Thymus (tissue), 11 donors: ENCODE measurements around the gene APIP. TPM values are rescaled to one million over a fixed set of nuclear protein-coding genes. Genes with fewer than 3 reads are reported as not detected.

Experiments used
- DNase-seq, 9 donors: peaks; one replicate each; pipeline ENCODE4 v3.0.0-alpha.2; 2013; ENCODE audit warnings: low spot score in 9 of 9, low read depth in 6 of 9, missing footprints in 1 of 9
- H3K27ac ChIP-seq, 2 donors: one replicate each; pipeline ENCODE4 v1.5.1; 2013; ENCODE audit warnings: control low read depth in 1 of 2, low read depth in 1 of 2, low read length in 1 of 2, mild to moderate bottlenecking in 1 of 2, moderate library complexity in 1 of 2
- H3K27me3 ChIP-seq, 2 donors: one replicate each; pipeline ENCODE4 v1.5.1; 2013; ENCODE audit warnings: low read length in 1 of 2; ENCODE audit not compliant: control insufficient read depth in 2 of 2, insufficient read depth in 1 of 2
- H3K36me3 ChIP-seq, 2 donors: one replicate each; pipeline ENCODE4 v1.5.1; 2013; ENCODE audit warnings: low read length in 1 of 2, mild to moderate bottlenecking in 1 of 2, moderate library complexity in 1 of 2; ENCODE audit not compliant: control insufficient read depth in 2 of 2, insufficient read depth in 2 of 2
- H3K4me1 ChIP-seq, 2 donors: one replicate each; pipeline ENCODE4 v1.5.1; 2013; ENCODE audit warnings: low read length in 2 of 2; ENCODE audit not compliant: control insufficient read depth in 2 of 2, insufficient read depth in 2 of 2
- H3K4me3 ChIP-seq, 2 donors: one replicate each; pipeline ENCODE4 v1.5.1; 2013; ENCODE audit warnings: low read length in 2 of 2, control low read depth in 1 of 2, mild to moderate bottlenecking in 1 of 2
- H3K9me3 ChIP-seq, 2 donors: one replicate each; pipeline ENCODE4 v1.5.1; 2013; ENCODE audit warnings: low read length in 1 of 2, mild to moderate bottlenecking in 1 of 2; ENCODE audit not compliant: control insufficient read depth in 2 of 2, insufficient read depth in 1 of 2
- WGBS: extraction: QIAGEN DNeasy Blood & Tissue Kit; methylation state at CpG from one replicate; pipeline ENCODE4 v1.1.7; 2013; 5-methylcytosine and 5-hydroxymethylcytosine counted together
- polyA plus RNA-seq: library from polyadenylated mRNA; stranded (reverse); fragments of 200-250 nt; gene quantifications from one replicate; pipeline ENCODE4 v1.2.3, GENCODE V29; 2013
- total RNA-seq: library from RNA; stranded (reverse); fragments of 120-200 nt; gene quantifications from one replicate; pipeline ENCODE4 v1.2.4, GENCODE V29; 2013
- donor health status: healthy.

Gene APIP
- total and polyA plus RNA-seq, 2 donors: 44.3 to 51.8 TPM

DNA sequence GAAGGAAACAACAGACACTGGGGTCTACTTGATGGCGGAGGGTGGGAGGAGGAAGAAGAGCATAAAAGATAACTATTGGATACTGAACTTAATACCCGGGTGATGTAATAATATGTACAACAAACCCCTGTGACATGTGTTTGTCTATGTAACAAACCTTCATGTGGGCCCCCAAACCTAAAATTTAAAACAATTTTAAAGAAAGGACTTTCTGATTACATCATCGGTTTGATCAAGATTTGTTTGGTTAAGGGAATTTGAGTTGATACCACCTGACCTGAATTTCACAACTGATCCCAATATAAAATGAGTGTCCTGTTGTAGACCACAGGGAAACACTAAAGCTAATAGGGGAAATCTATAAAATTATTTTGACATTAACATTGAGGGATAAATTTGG lies 34.3 kb downstream of the APIP start:
- no peak for DNase-seq
- H3K9me3 ChIP-seq: no peaks in the 10 kb centered on the region
- WGBS: 100% methylated on average over 3 of the region's 3 CpGs
- no peak overlapping the region for H3K27ac ChIP-seq
- no peaks in the 10 kb centered on the region for H3K4me1 ChIP-seq
- peaks cover 4 to 28% of the 10 kb centered on the region in 2 donors for H3K36me3 ChIP-seq
- no peaks in the 10 kb centered on the region for H3K27me3 ChIP-seq
- H3K4me3 ChIP-seq: no peak overlapping the region

- no peaks in the 10 kb centered on the region for H3K27me3 ChIP-seq
- no peak for DNase-seq
- no peak overlapping the region for H3K4me3 ChIP-seq
- H3K4me1 ChIP-seq: no peaks in the 10 kb centered on the region
- 97% methylated on average over 3 of the region's 3 CpGs for WGBS
- H3K27ac ChIP-seq: no peak overlapping the region
- no peaks in the 10 kb centered on the region for H3K9me3 ChIP-seq
- peaks cover 0 to 15% of the 10 kb centered on the region in 2 donors for H3K36me3 ChIP-seq
These were observed 38.7 kb downstream of the APIP start for GRCh38 chr11:34877375-34877975.

- Histone ChIP-seq H3K4me3 (no peak overlapping the region), H3K27ac (no peak overlapping the region), H3K9me3 (no peaks in the 10 kb centered on the region), H3K4me1 (no peaks in the 10 kb centered on the region), H3K27me3 (no peaks in the 10 kb centered on the region), H3K36me3 (no peaks in the 10 kb centered on the region)
- WGBS: 98% methylated on average over 4 of the region's 4 CpGs
- no peak for DNase-seq
These were observed 42.0 kb downstream of the APIP start for GRCh38 chr11:34874202-34874601.

- WGBS: 90% methylated on average over 5 of the region's 5 CpGs
- Histone ChIP-seq H3K4me1 (no peaks in the 10 kb centered on the region), H3K27me3 (no peaks in the 10 kb centered on the region), H3K4me3 (no peak overlapping the region), H3K36me3 (no peaks in the 10 kb centered on the region), H3K9me3 (no peaks in the 10 kb centered on the region), H3K27ac (no peak overlapping the region)
- no peak for DNase-seq
These were observed 45.5 kb downstream of the APIP start for GRCh38 chr11:34870548-34871196.

- 94% methylated on average over 3 of the region's 3 CpGs for WGBS
- no peak overlapping the region for H3K27ac ChIP-seq
These were observed 46.8 kb downstream of the APIP start for GRCh38 chr11:34869425-34869824.

DNA sequence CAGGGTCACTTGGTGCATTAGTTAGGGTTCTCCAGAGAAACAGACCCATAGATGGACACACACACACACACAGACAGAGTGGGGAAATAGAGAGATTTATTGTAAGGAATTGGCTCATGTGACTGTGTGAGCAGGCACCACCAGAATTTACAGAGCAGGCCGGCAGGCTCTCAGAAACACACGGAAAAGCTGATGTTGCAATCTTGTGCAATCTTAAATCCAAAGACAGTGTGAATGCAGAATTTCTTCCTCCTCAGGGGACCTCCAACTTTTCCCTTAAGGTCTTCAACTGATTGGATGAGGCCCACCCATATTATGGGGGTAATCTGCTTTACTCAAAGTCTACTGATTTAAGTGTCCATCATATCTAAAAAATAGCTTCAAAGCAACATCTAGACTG lies 49.8 kb downstream of the APIP start:
- Histone ChIP-seq H3K4me3 (no peak overlapping the region), H3K36me3 (no peaks in the 10 kb centered on the region), H3K9me3 (no peaks in the 10 kb centered on the region), H3K27me3 (no peaks in the 10 kb centered on the region), H3K4me1 (no peaks in the 10 kb centered on the region), H3K27ac (no peak overlapping the region)
- DNase-seq: no peak
- WGBS: 97% methylated on average over 2 of the region's 2 CpGs

More at GRCh38 chr11:34869425-34869824, 46.8 kb downstream of the APIP start:
- H3K27me3 ChIP-seq: no peaks in the 10 kb centered on the region
- no peak for DNase-seq
- H3K4me1 ChIP-seq: no peaks in the 10 kb centered on the region
- H3K9me3 ChIP-seq: no peaks in the 10 kb centered on the region
- no peaks in the 10 kb centered on the region for H3K36me3 ChIP-seq
- no peak overlapping the region for H3K4me3 ChIP-seq

- 98% methylated on average over 3 of the region's 3 CpGs for WGBS
- no peaks in the 10 kb centered on the region for H3K9me3 ChIP-seq
- no peaks in the 10 kb centered on the region for H3K27me3 ChIP-seq
- no peak overlapping the region for H3K4me3 ChIP-seq
- no peak for DNase-seq
- no peak overlapping the region for H3K27ac ChIP-seq
- no peaks in the 10 kb centered on the region for H3K36me3 ChIP-seq
- H3K4me1 ChIP-seq: no peaks in the 10 kb centered on the region
These were observed 50.9 kb downstream of the APIP start for GRCh38 chr11:34865261-34865660.

DNA sequence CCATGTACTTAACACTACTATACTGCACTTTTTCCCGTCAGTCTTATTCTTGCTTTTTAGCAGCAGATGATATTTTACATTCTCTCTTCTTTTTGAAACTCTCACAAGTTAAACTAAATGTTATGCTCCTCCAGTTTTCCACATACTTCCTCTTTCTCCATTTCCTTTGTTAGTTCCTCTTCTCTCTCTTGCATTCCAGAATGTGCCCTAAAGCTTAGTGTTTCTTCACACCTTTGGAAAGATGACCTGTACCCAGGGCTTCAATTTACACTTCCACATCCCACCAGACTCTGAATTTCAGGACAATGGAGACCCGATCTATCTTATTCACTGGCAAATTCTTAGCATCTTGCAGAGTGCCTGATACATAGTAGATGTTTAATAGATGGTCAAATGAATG lies 51.8 kb downstream of the APIP start:
- 84% methylated on average over 2 of the region's 2 CpGs for WGBS
- Histone ChIP-seq H3K27me3 (no peaks in the 10 kb centered on the region), H3K4me3 (no peak overlapping the region), H3K9me3 (no peaks in the 10 kb centered on the region), H3K4me1 (no peaks in the 10 kb centered on the region), H3K36me3 (no peaks in the 10 kb centered on the region), H3K27ac (no peak overlapping the region)
- no peak for DNase-seq

DNA sequence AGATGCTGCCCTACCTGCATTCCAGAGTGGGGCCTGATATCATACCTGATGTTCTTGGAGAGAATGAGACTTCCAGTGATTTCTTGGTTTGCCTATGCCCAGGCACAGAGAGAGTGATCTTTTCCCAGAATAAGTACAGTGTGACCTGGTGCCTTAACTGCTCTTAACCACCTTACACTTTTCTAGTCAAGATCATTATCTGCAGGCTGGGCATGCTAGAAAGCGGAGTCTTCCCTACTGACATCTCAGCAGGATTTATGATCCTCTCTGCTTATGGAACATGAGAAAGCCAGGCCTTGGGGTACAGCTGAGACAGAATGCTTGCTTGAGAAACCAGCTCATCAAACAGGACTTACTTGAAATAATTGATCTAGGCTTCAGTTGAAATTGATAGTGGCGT lies 53.1 kb downstream of the APIP start:
- no peak overlapping the region for H3K27ac ChIP-seq

More for the DNA sequence above, 53.1 kb downstream of the APIP start:
- no peaks in the 10 kb centered on the region for H3K36me3 ChIP-seq
- H3K4me1 ChIP-seq: no peaks in the 10 kb centered on the region
- no peak for DNase-seq
- no peak overlapping the region for H3K4me3 ChIP-seq
- H3K9me3 ChIP-seq: no peaks in the 10 kb centered on the region
- H3K27me3 ChIP-seq: no peaks in the 10 kb centered on the region
- 70% methylated on average over 2 of the region's 2 CpGs for WGBS
